Measurements from ENCODE around the gene DLG5.

Gene DLG5

GRCh38 chr10:77943121-77943901, 16.8 kb upstream of the DLG5 start:
- DNase-seq, result no peak

- no peak for DNase-seq
Observed at GRCh38 chr10:77941790-77942189, 15.2 kb upstream of the DLG5 start.

DNA sequence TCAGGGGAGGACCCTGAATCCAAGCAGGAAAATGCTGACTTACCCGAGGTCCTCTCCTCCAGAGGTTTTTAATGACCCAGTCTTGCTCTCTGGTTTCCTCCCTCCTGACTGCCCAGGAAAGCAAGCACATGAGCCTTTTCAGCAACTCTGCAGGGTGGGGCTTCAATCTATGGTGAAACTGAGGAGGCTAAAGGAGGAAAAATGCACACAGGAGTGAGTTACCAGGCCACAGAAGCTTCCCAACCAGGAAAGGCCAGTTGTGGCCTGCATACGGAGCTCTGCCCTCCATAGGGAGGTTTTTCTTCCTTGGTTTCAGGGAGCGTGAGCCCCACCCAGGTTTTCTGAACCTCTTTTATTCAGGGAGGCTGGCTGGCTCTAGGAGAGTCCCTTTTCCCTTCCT, 14.1 kb upstream of the DLG5 start:
- DNase-seq, result no peak

GRCh38 chr10:77940225-77940624, 13.7 kb upstream of the DLG5 start:
- DNase-seq, result no peak

GRCh38 chr10:77939561-77940001, 13.0 kb upstream of the DLG5 start:
- DNase-seq, result no peak

- no peak for DNase-seq
Observed at GRCh38 chr10:77936697-77937567, 10.4 kb upstream of the DLG5 start.

GRCh38 chr10:77932016-77932715, 5.6 kb upstream of the DLG5 start:
- DNase-seq, result no peak

GRCh38 chr10:77927402-77928246, 1.1 kb upstream of the DLG5 start:
- DNase-seq, result peak in 2 of 14 donors; percentile 10 to 31

DNA sequence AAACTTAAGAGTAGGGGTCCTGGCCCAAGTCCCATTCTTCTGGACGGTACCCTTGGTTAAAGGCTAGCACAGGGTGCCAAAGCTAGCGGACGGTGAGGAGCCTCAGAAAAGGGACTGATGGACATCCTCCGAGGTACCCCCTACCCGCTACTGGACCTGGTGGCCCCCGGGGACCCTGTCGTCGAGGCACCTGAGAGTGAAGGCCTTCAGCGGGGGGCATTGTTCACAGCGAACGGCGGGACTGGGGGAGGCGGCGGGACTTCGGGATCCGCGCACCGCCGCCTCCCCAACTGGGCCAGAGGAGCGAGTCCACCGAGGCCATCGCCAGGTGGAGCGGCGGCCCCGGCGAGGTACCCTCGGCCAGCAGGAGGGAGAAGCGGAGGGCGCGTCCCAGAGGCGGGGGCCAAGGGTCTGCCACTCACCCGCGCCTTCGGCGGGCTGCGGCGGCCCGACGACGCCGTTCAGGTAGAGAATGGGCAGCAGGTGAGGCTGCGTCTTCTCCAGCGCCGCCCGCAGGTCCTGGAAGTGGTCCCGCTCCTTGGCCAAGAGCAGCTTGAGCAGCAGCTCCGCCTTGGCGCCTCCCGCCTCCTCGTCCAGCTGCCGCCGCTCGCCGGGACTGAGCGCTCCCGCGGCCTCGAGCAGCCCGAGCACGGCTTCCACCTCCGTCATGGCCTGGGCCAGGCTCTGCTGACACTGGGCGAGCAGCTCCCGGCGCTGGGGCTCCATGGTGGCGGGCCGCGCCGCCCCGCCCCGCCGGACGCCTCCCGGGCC, 575 bp downstream of the DLG5 start:
- DNase-seq, result peak in 10 of 14 donors; percentile 5 to 64 (median 42)

- DNase-seq, result peak in 9 of 14 donors; percentile 5 to 46 (median 31)
Observed at GRCh38 chr10:77925410-77925794, 1.2 kb downstream of the DLG5 start.

DNA sequence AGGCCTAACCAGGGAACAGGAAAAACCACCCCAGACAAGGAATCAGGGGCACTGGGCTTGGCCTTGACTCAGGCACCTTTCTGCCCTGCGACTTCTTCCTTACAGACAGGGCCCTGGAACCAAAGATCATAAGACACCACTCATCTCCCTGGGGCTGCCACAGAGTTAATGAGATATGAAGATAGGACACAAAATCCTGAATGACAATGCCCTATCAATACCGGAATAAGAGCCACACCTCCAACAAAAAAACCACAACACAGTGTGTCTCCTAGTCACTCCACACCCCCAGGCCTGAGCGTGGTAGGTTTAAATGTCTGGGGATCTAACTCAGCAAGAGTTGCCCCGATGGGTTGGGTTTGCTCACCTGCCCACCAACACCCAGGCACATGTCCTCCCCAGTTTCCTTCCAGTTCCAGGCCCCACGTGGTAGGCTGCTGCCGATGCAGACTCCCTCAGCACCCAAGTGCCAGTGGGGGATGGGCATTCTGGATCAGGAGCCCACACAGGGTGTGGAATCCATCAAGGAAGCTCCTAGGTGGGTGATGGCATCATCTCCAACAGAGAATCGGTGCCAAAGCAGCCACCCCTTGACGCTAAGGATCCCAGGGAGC, 3.9 kb downstream of the DLG5 start:
- no peak for DNase-seq

- DNase-seq, result no peak
Observed at GRCh38 chr10:77922055-77922454, 4.5 kb downstream of the DLG5 start.

DNA sequence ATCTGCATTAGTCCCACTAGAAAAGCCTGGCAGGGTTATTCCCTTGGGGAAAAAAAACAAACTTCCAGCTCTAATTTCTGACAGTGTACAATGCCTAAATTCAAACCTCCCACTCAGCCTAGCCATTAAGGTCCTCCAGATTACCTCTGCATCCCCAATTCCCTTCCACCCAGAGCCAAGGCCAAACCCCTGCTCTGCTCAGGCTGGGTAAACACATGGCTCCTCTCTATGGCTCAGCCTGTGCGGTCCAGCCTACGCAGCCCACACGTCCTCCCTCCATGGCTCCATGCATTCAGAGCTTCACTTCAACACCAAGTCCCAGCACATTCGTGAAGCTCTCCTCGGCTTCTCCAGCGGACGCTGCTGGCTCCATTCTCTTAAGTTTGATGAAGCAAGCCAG, 5.2 kb downstream of the DLG5 start:
- no peak for DNase-seq

DNA sequence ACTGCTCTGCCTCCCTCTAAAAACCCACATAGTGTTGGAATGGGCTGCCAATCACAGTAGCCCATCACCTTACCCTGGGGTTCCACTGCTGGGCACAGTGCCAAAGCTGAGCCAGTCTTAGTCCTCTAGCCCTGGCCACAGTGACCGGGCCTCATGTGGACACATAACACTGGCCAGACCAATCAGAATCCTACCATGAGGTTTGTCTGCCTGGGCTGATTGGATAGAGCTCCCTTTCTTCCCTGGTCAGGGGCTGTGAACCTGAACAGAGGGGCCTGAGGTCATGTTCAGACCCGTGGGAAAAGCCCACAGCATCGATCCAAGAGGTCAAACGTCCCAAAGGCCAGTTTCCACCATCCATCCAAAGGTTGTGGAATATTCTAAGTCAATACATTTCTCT, 6.1 kb downstream of the DLG5 start:
- no peak for DNase-seq

- no peak for DNase-seq
Observed at GRCh38 chr10:77919713-77920108, 6.8 kb downstream of the DLG5 start.

DNA sequence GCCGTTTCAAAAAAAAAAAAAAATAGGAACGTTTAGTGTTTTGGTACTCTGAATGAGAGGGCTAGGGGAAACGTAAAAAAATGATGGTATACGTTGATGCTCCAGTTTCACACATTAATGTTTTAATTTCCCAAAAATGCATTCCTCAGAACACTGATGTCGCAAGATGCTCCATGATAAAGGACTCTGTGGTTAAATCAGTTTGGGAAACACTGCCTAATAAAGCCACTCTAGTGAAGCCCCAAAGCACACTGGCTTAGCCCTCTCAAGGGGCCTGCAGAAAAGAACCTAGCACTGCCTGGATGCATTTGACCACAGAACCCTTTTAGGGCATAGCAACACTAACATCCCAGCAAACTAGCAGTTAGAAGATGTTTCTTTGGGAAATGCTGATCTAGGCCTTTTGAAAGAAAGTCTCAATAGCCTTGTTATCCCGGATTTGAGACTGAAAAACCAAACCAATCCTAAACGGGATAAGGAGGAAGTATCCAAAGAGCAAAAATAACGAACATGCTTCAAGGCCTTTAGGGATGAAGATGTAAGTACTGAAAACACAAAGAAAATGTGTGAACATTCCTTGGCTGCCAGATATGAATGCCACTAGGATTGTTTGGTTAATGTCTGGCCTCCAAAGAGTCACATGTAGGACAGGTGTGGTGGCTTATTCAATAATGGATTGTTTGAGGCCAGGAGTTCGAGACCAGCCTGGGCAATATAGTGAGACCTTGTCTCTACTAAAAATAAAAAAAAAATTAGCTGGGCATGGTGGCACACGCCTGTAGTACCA, 11.0 kb downstream of the DLG5 start:
- DNase-seq, result no peak

DNA sequence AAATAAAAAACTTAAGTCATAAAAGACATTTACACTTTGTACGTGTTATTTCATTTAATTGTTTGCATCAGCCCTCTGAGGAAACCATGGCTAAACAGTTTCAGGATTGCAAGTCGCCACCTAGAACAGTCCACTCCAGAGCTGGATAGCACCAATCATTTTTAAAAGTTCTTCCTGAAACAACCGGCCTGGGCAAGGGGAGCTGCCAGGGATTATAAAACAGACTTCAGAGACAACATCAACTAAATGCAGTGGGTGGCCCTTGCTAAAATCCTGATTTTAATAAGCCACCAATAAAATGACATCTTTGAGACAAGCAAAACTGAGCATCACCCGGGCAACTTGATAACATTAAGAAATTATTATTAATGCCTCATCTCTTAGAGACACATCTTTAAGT, 13.5 kb downstream of the DLG5 start:
- no peak for DNase-seq

DNA sequence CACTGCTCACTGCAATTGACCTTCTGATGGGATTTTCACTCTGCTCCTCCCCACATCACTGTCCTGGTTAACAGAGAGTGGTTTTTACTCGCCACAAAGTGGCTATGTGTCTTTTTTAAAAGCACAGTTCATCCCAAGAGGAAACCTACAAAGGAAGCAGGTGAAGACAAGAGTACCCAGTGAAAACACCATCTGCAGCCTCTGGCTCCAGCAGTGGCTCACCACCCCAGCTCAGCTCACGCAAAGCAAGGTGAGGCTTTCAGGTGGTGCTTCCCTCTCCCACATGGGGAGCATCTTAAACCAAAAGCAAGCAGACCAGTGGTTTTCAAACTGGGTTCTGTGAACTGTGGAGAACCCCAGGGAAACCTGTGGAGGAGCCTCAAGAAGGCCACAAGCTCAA, 14.0 kb downstream of the DLG5 start:
- no peak for DNase-seq

DNA sequence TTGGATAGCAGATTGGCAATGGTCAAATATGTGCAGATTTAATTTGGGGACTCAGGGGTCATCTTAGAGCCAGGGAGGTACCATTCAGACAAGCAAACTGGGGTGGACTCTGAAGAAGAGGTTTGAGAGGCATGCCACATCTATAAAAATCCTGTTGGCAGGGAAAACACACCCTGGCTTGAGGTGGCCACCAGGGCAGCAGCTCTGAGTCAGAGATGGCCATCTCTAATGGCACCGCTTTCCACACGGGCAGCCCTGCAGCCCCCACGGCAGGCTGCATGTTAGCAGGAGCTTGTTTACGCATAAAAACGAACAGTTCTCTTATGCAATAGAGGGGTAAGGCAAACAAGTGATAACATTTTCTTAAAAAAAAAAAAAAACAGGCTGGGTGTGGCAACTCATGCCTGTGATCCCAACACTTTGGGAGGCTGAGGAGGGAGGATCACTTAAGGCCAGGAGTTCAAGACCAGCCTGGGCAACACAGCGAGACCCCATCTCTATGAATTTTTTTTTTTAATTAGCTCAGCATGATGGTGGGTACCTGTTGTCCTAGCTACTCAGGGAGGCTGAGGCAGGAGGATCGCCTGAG, 14.9 kb downstream of the DLG5 start:
- no peak for DNase-seq

Data from C1 segment of cervical spinal cord (tissue), 14 donors.